A549 (cell line): ENCODE data around the gene RABL3. TPM values are rescaled to one million over a fixed set of nuclear protein-coding genes. Genes with fewer than 3 reads are reported as not detected.
A peak's percentile ranks its signal among the peaks of the same experiment; 100 is the strongest.
"Not testable (repeated sequence)": the region's sequence is repeated elsewhere in the genome, so short reads cannot be mapped to it uniquely, and the experiment has no call there.

Experiments
- ATAC-seq, 2 experiments: fragments of 200-7000 bp in 1 of 2; fragments of >200 bp in 1 of 2; cut with Nextera tagmentation in 1 of 2; cut with Tn5 transposase in 1 of 2; 3 replicates each; pipeline versions ENCODE4 v1.8.0 to v1.9.1; 2018 to 2020; ENCODE audit warnings: mild to moderate bottlenecking in 1 of 2, moderate library complexity in 1 of 2
- CTCF ChIA-PET: fragments of 300-600 bp; sonication (Branson Sonifier 250); formaldehyde crosslinking; extraction: SDS; loops from one replicate; lab custom pipeline; 2021; ENCODE audit warnings: antibody characterized with exemption, inconsistent platforms; lab: Yijun Ruan, JAX
- POLR2A ChIA-PET: fragments of 350-600 bp; formaldehyde crosslinking; extraction: SDS; loops from one replicate; lab custom pipeline; 2021; ENCODE audit warnings: antibody characterized with exemption, inconsistent platforms; lab: Yijun Ruan, JAX
- DNase-seq, 2 experiments: peaks; one replicate each; pipeline versions ENCODE4 v3.0.0 to v3.0.0-alpha.2; 2011 to 2016; ENCODE audit warnings: low read depth in 1 of 2, low spot score in 1 of 2
- FAIRE-seq: peaks from 2 replicates; lab custom pipeline; 2011; peaks lifted over from hg19 to GRCh38; lab: Jason Lieb, UNC
- H3K27ac ChIP-seq, 2 experiments: fragments of >200 bp; sonication (Bioruptor Twin); formaldehyde crosslinking; 3 replicates each; pipeline ENCODE4 v1.5.1; 2016 to 2017
- H3K4me1 ChIP-seq: fragments of >200 bp; sonication (Bioruptor Twin); formaldehyde crosslinking; 3 replicates; pipeline ENCODE4 v1.6.1; 2016
- H3K4me2 ChIP-seq: fragments of >200 bp; sonication (Bioruptor Twin); formaldehyde crosslinking; 3 replicates; pipeline ENCODE4 v1.6.1; 2016
- H3K4me3 ChIP-seq: fragments of >200 bp; sonication (Bioruptor Twin); formaldehyde crosslinking; 3 replicates; pipeline ENCODE4 v1.5.1; 2016
- H3K9me3 ChIP-seq: fragments of >200 bp; sonication (Bioruptor Twin); formaldehyde crosslinking; 3 replicates; pipeline ENCODE4 v1.6.1; 2016
- BCL3 ChIP-seq: fragments of >200 bp; sonication (Bioruptor Twin); formaldehyde crosslinking; IDR thresholded peaks from 3 replicates; pipeline ENCODE4 v1.6.1; 2016
- CHD4 ChIP-seq: fragments of 200-600 bp; sonication (generic); IDR thresholded peaks from 2 replicates; pipeline ENCODE4 v1.6.1; 2016; ENCODE audit warnings: antibody characterized with exemption, mild to moderate bottlenecking, borderline replicate concordance
- FOSB ChIP-seq: fragments of 250-450 bp; sonication (Bioruptor Pico); IDR thresholded peaks from 2 replicates; pipeline ENCODE4 v1.5.0; 2020; ENCODE audit warnings: mild to moderate bottlenecking, moderate library complexity
- GATA3 ChIP-seq: IDR thresholded peaks from 2 replicates; pipeline ENCODE4 v1.6.1; 2012; ENCODE audit warnings: borderline replicate concordance
- HDAC2 ChIP-seq: fragments of 200-600 bp; sonication (generic); IDR thresholded peaks from 2 replicates; pipeline ENCODE4 v1.6.1; 2016
- JUNB ChIP-seq: fragments of >200 bp; sonication (Bioruptor Twin); formaldehyde crosslinking; IDR thresholded peaks from 2 replicates; pipeline ENCODE4 v1.6.1; 2016
- KDM1A ChIP-seq: fragments of 200-600 bp; sonication (generic); IDR thresholded peaks from 2 replicates; pipeline ENCODE4 v1.6.1; 2016; ENCODE audit warnings: low read depth, mild to moderate bottlenecking
- KDM5A ChIP-seq: fragments of 200-600 bp; sonication (generic); IDR thresholded peaks from 2 replicates; pipeline ENCODE4 v1.6.1; 2016; ENCODE audit warnings: antibody characterized with exemption, mild to moderate bottlenecking
- MAX ChIP-seq: IDR thresholded peaks from 2 replicates; pipeline ENCODE4 v1.6.1; 2012
- MAZ ChIP-seq: fragments of 150-350 bp; IDR thresholded peaks from 2 replicates; pipeline ENCODE4 v1.6.1; 2014; ENCODE audit warnings: antibody characterized with exemption, low read depth, low read length, borderline replicate concordance
- MYC ChIP-seq: IDR thresholded peaks from 2 replicates; pipeline ENCODE4 v1.6.1; 2012; ENCODE audit warnings: mild to moderate bottlenecking, inconsistent platforms, low read length, improper control_type of control experiment, borderline replicate concordance
- NPAS2 ChIP-seq: fragments of 250-450 bp; sonication (Bioruptor Pico); IDR thresholded peaks from 2 replicates; pipeline ENCODE4 v1.8.0; 2022; ENCODE audit warnings: mild to moderate bottlenecking, moderate library complexity, borderline replicate concordance
- PBX3 ChIP-seq: IDR thresholded peaks from 2 replicates; pipeline ENCODE4 v1.6.1; 2012
- PHF8 ChIP-seq: fragments of 200-600 bp; sonication (generic); IDR thresholded peaks from 2 replicates; pipeline ENCODE4 v1.6.1; 2016; ENCODE audit warnings: low read depth, mild to moderate bottlenecking, antibody characterized with exemption, moderate library complexity, borderline replicate concordance
- POLR2AphosphoS2 ChIP-seq: conservative IDR thresholded peaks from 2 replicates; pipeline ENCODE4 v1.6.1; 2012; ENCODE audit warnings: low read length, improper control_type of control experiment, inconsistent platforms
- RAD21 ChIP-seq, 2 experiments: fragments of >200 bp in 1 of 2; sonication (Bioruptor Twin) in 1 of 2; formaldehyde crosslinking in 1 of 2; IDR thresholded peaks in 1 of 2; conservative IDR thresholded peaks in 1 of 2; 2 replicates in 1 of 2; 3 replicates in 1 of 2; pipeline ENCODE4 v1.6.1; 2012 to 2018; ENCODE audit warnings: inconsistent platforms in 1 of 2
- RARB ChIP-seq: fragments of 250-450 bp; sonication (Bioruptor Pico); IDR thresholded peaks from 2 replicates; pipeline ENCODE4 v1.8.0; 2021; ENCODE audit warnings: mild to moderate bottlenecking, moderate library complexity
- SMC3 ChIP-seq: fragments of >200 bp; sonication (Bioruptor Twin); formaldehyde crosslinking; IDR thresholded peaks from 3 replicates; pipeline ENCODE4 v1.6.1; 2018; ENCODE audit warnings: inconsistent platforms
- SREBF2 ChIP-seq: fragments of 450-650 bp; IDR thresholded peaks from 2 replicates; pipeline ENCODE4 v1.6.1; 2014; ENCODE audit warnings: mild to moderate bottlenecking, moderate library complexity
- TP53 ChIP-seq: fragments of 250-450 bp; sonication (Bioruptor Pico); IDR thresholded peaks from 2 replicates; pipeline ENCODE4 v1.5.0; 2021; ENCODE audit warnings: mild to moderate bottlenecking, moderate library complexity
- USF2 ChIP-seq: fragments of 450-650 bp; IDR thresholded peaks from 2 replicates; pipeline ENCODE4 v1.6.1; 2014; ENCODE audit warnings: antibody characterized with exemption
- ZFP36 ChIP-seq: fragments of 450-650 bp; IDR thresholded peaks from 2 replicates; pipeline ENCODE4 v1.6.1; 2014; ENCODE audit warnings: borderline replicate concordance; ENCODE audit not compliant: partially characterized antibody
- ZNF302 ChIP-seq: fragments of 250-450 bp; sonication (Bioruptor Pico); IDR thresholded peaks from 2 replicates; pipeline ENCODE4 v1.9.0; 2021; ENCODE audit warnings: inconsistent platforms, mild to moderate bottlenecking, moderate library complexity
- ZSCAN20 ChIP-seq: fragments of 250-450 bp; sonication (Bioruptor Pico); IDR thresholded peaks from 2 replicates; pipeline ENCODE4 v1.8.0; 2022; ENCODE audit warnings: mild to moderate bottlenecking, moderate library complexity
- WGBS: methylation state at CpG from one replicate; pipeline ENCODE4 v1.1.6; 2017; ENCODE audit errors: missing lambda C conversion rate; 5-methylcytosine and 5-hydroxymethylcytosine counted together
- polyA plus RNA-seq, 4 experiments: library from polyadenylated mRNA; depleted of rRNA in 3 of 4; stranded (reverse); fragments of >200 nt; fragmentation: RNase III in 1 of 4; extraction: RNeasy Plus Mini Kit Qiagen cat#74134 plus additional on column Dnase treatment in 1 of 4; gene quantifications; 2 replicates in 3 of 4; 3 replicates in 1 of 4; pipeline ENCODE4 v1.2.3, GENCODE V29; 2011 to 2017
- TF ChIP-seq, protein P1 (sequence below): fragments of >200 bp; sonication (Bioruptor Twin); formaldehyde crosslinking; IDR thresholded peaks from 3 replicates; pipeline ENCODE4 v1.5.1; 2016
- TF ChIP-seq, protein P2 (sequence below): fragments of 150-350 bp; IDR thresholded peaks from 2 replicates; pipeline ENCODE4 v1.6.1; 2014; ENCODE audit warnings: low read depth, mild to moderate bottlenecking, low read length
- TF ChIP-seq, protein P3 (sequence below): fragments of >200 bp; sonication (Bioruptor Twin); formaldehyde crosslinking; IDR thresholded peaks from 2 replicates; pipeline ENCODE4 v1.6.1; 2016

The RABL3 gene
- polyA plus RNA-seq, 2 of the 4 experiments (the other 2 are of a cell fraction) = 14.0 to 29.0 TPM

- TF ChIP-seq RAD21 (conservative IDR thresholded peaks at IDR 0.05 in 1 of 2, IDR thresholded peaks at IDR 0.05 in 1 of 2) (peak; percentile 8 to 39; a peak in 2 of 5 replicates), NPAS2 (CRISPR knock-in tag) (no peak), ZNF302 (no peak), FOSB (CRISPR knock-in tag) (no peak), TP53 (0 out of 2 replicates have a peak, but pooled peaks have one; percentile 4), GATA3 (no peak; the same call in 1 of the 2 replicates), HDAC2 (no peak), POLR2AphosphoS2 (no peak), JUNB (peak; percentile 36; the same call in 1 of the 2 replicates), SREBF2 (no peak), ZSCAN20 (CRISPR knock-in tag) (no peak), PHF8 (no peak), RARB (CRISPR knock-in tag) (no peak), MAX (peak; percentile 69; the same call in 1 of the 2 replicates), BCL3 (peak; percentile 35; the same call in 1 of the 3 replicates), CHD4 (no peak), MYC (no peak; the same call in 1 of the 2 replicates), ZFP36 (no peak), USF2 (no peak), SMC3 (no peak; the same call in 2 of the 3 replicates), KDM5A (no peak), PBX3 (peak; percentile 35; the same call in 1 of the 2 replicates), MAZ (no peak), KDM1A (no peak)
- TF ChIP-seq, protein P1, sequence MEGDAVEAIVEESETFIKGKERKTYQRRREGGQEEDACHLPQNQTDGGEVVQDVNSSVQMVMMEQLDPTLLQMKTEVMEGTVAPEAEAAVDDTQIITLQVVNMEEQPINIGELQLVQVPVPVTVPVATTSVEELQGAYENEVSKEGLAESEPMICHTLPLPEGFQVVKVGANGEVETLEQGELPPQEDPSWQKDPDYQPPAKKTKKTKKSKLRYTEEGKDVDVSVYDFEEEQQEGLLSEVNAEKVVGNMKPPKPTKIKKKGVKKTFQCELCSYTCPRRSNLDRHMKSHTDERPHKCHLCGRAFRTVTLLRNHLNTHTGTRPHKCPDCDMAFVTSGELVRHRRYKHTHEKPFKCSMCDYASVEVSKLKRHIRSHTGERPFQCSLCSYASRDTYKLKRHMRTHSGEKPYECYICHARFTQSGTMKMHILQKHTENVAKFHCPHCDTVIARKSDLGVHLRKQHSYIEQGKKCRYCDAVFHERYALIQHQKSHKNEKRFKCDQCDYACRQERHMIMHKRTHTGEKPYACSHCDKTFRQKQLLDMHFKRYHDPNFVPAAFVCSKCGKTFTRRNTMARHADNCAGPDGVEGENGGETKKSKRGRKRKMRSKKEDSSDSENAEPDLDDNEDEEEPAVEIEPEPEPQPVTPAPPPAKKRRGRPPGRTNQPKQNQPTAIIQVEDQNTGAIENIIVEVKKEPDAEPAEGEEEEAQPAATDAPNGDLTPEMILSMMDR = no peak
- TF ChIP-seq, protein P2, sequence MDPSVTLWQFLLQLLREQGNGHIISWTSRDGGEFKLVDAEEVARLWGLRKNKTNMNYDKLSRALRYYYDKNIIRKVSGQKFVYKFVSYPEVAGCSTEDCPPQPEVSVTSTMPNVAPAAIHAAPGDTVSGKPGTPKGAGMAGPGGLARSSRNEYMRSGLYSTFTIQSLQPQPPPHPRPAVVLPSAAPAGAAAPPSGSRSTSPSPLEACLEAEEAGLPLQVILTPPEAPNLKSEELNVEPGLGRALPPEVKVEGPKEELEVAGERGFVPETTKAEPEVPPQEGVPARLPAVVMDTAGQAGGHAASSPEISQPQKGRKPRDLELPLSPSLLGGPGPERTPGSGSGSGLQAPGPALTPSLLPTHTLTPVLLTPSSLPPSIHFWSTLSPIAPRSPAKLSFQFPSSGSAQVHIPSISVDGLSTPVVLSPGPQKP = no peak
- TF ChIP-seq, protein P3, sequence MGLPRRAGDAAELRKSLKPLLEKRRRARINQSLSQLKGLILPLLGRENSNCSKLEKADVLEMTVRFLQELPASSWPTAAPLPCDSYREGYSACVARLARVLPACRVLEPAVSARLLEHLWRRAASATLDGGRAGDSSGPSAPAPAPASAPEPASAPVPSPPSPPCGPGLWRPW = no peak
These were observed 63.9 kb downstream of the RABL3 start (continued) for GRCh38 chr3:120678331-120678947.

DNA sequence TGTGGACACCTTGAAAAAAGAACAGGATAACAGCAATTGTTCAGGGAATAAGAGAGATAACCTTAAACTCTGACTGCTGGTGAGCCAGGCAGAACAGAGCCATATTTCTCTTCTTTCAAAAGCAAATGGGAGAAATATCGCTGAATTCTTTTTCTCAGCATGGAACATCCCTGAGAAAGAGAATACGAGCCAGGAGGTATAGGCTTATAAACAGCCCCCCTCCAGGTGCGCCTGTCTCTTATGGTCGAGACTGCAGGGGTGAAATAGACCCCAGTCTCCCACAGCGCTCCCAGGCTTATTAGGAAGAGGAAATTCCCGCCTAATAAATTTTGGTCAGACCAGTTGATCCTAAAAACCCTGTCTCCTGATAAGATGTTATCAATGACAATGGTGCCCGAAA, 65.1 kb downstream of the RABL3 start:
- H3K9me3 ChIP-seq, DNase-seq, POLR2A ChIA-PET, FAIRE-seq, H3K4me3 ChIP-seq, CTCF ChIA-PET, ATAC-seq: not testable (repeated sequence)
- H3K4me1 ChIP-seq = peaks cover 46% of the 10 kb centered on the region
- H3K27ac ChIP-seq = peak overlapping the region; percentile 94 to 95; a peak in 5 of 6 replicates
- peak overlapping the region; percentile 70; the same call in 1 of the 3 replicates for H3K4me2 ChIP-seq
- WGBS = 86% methylated on average over 7 of the region's 7 CpGs
